ENCODE data around the gene PDK2.

GRCh38 chr17:50097455-50097854 is 2.3 kb downstream of the PDK2 start:
- TF ChIP-seq EZH2phosphoT487 (IDR thresholded peaks at IDR 0.05; ENCODE audit: insufficient read depth, low read depth), result no peak
- no peak for TF ChIP-seq EZH2 (IDR thresholded peaks at IDR 0.05; ENCODE audit: insufficient read depth, poor library complexity, severe bottlenecking)

Data from GM23248 (cell line).